BJ (cell line): ENCODE data around the gene PSMA6. TPM values are rescaled to one million over a fixed set of nuclear protein-coding genes. Genes with fewer than 3 reads are reported as not detected.

Source experiments
- CTCF ChIA-PET: fragments of 350-600 bp; formaldehyde crosslinking; extraction: SDS; loops from one replicate; lab custom pipeline; 2021; ENCODE audit warnings: antibody characterized with exemption, inconsistent platforms; lab: Yijun Ruan, JAX
- POLR2A ChIA-PET: fragments of 300-600 bp; sonication (Branson Sonifier 250); formaldehyde crosslinking; extraction: SDS; loops from one replicate; lab custom pipeline; 2021; ENCODE audit warnings: antibody characterized with exemption; lab: Charles Lee
- DNase-seq: peaks from one replicate; pipeline ENCODE4 v3.0.0-alpha.2; 2011; ENCODE audit warnings: low read depth
- H3K27me3 ChIP-seq: 2 replicates; pipeline ENCODE4 v1.6.0; 2011; ENCODE audit warnings: low read length; ENCODE audit not compliant: control insufficient read depth, insufficient read depth
- H3K36me3 ChIP-seq: 2 replicates; pipeline ENCODE4 v1.5.1; 2011; ENCODE audit warnings: low read length; ENCODE audit not compliant: control insufficient read depth, insufficient read depth
- H3K4me3 ChIP-seq: 2 replicates; pipeline ENCODE4 v1.5.1; 2011; ENCODE audit warnings: low read depth, mild to moderate bottlenecking, control low read depth, low read length
- CTCF ChIP-seq: IDR thresholded peaks from 2 replicates; pipeline ENCODE4 v1.5.1; 2011; ENCODE audit warnings: low read depth, mild to moderate bottlenecking, control low read depth, inconsistent platforms, low read length, moderate library complexity; ENCODE audit not compliant: insufficient read depth
- polyA plus RNA-seq: library from polyadenylated mRNA; depleted of rRNA; stranded (reverse); fragments of >200 nt; gene quantifications from 2 replicates; pipeline ENCODE4 v1.2.3, GENCODE V29; 2011

The PSMA6 gene
- polyA plus RNA-seq, 1 experiment, result 155 TPM

GRCh38 chr14:35254736-35255135, 37.4 kb upstream of the PSMA6 start:
- TF ChIP-seq CTCF, result no peak

GRCh38 chr14:35255711-35256110, 36.5 kb upstream of the PSMA6 start:
- Histone ChIP-seq H3K36me3 (no peaks in the 10 kb centered on the region), H3K4me3 (no peak overlapping the region), H3K27me3 (no peaks in the 10 kb centered on the region)
- DNase-seq, result no peak
- no peak for TF ChIP-seq CTCF
- ChIA-PET POLR2A (no interaction called here), CTCF (no interaction called here)

More at GRCh38 chr14:35254736-35255135, 37.4 kb upstream of the PSMA6 start:
- Histone ChIP-seq H3K4me3 (no peak overlapping the region), H3K27me3 (no peaks in the 10 kb centered on the region), H3K36me3 (no peaks in the 10 kb centered on the region)
- no peak for DNase-seq
- POLR2A ChIA-PET, result no interaction called here
- CTCF ChIA-PET, result no interaction called here

- DNase-seq, result no peak
- POLR2A ChIA-PET, result no interaction called here
Measured at GRCh38 chr14:35257809-35258208, 34.4 kb upstream of the PSMA6 start.

GRCh38 chr14:35258420-35258819, 33.8 kb upstream of the PSMA6 start:
- no peak overlapping the region for H3K4me3 ChIP-seq
- no peaks in the 10 kb centered on the region for H3K27me3 ChIP-seq
- no peak for DNase-seq
- no peak for TF ChIP-seq CTCF
- ChIA-PET POLR2A (no interaction called here), CTCF (interaction anchor here (0.6 to 0.9 kb wide), 2 partner anchors 10 to 12 kb away, joined by 3 to 4 read pairs; no protein-coding TSS in a partner anchor)
- H3K36me3 ChIP-seq, result no peaks in the 10 kb centered on the region

More at GRCh38 chr14:35257809-35258208, 34.4 kb upstream of the PSMA6 start:
- Histone ChIP-seq H3K4me3 (no peak overlapping the region), H3K36me3 (no peaks in the 10 kb centered on the region), H3K27me3 (no peaks in the 10 kb centered on the region)
- CTCF ChIA-PET, result no interaction called here
- TF ChIP-seq CTCF, result no peak

- Histone ChIP-seq H3K36me3 (no peaks in the 10 kb centered on the region), H3K27me3 (no peaks in the 10 kb centered on the region), H3K4me3 (no peak overlapping the region)
- POLR2A ChIA-PET, result no interaction called here
- TF ChIP-seq CTCF, result peak; percentile 17; the same call in 1 of the 2 replicates
- CTCF ChIA-PET, result interaction anchor here (0.7 to 2.3 kb wide), 5 partner anchors 12 to 280 kb away, joined by 3 to 10 read pairs (median 3); partner anchors contain the start of gene PSMA6
- DNase-seq, result no peak
Measured at GRCh38 chr14:35261774-35262173, 30.4 kb upstream of the PSMA6 start.
